GM12878 (cell line): ENCODE measurements around the gene IGFLR1. TPM values are rescaled to one million over a fixed set of nuclear protein-coding genes. Genes with fewer than 3 reads are reported as not detected.
A peak's percentile ranks its signal among the peaks of the same experiment; 100 is the strongest.

Experiments
- ATAC-seq: fragments of 200-7000 bp; cut with Tn5 transposase; 3 replicates; pipeline ENCODE4 v1.9.1; 2020; ENCODE audit warnings: mild to moderate bottlenecking, moderate library complexity
- BruUV-seq: library from RNA; stranded (reverse); fragments of 400-500 nt; replicated peaks from 2 replicates; lab custom pipeline; 2021; lab: Mats Ljungman, UMichigan
- CTCF ChIA-PET: fragments of 300-600 bp; sonication (Branson Sonifier 250); formaldehyde crosslinking; extraction: SDS; loops from one replicate; lab custom pipeline; 2021; ENCODE audit warnings: inconsistent platforms; lab: Yijun Ruan, JAX
- POLR2A ChIA-PET: fragments of 350-600 bp; formaldehyde crosslinking; extraction: SDS; loops from one replicate; lab custom pipeline; 2021; ENCODE audit warnings: inconsistent platforms; lab: Charles Lee
- RAD21 ChIA-PET: fragments of 300-600 bp; sonication (Branson Sonifier 250); formaldehyde crosslinking; loops from one replicate; lab custom pipeline; 2023; ENCODE audit warnings: antibody characterized with exemption; ENCODE audit not compliant: unreplicated experiment; lab: Charles Lee
- SMC1A ChIA-PET: fragments of 300-600 bp; sonication (Branson Sonifier 250); formaldehyde crosslinking; loops from one replicate; lab custom pipeline; 2023; ENCODE audit not compliant: unreplicated experiment, uncharacterized antibody; lab: Charles Lee
- DNase-seq: peaks from one replicate; pipeline ENCODE4 v3.0.0-alpha.2; 2011; ENCODE audit warnings: low read depth, low spot score
- FAIRE-seq: peaks from 3 replicates; lab custom pipeline; 2011; peaks lifted over from hg19 to GRCh38; lab: Jason Lieb, UNC
- H2AFZ ChIP-seq: 2 replicates; pipeline ENCODE4 v1.6.0; 2011; ENCODE audit warnings: low read depth, low read length, control low read depth; ENCODE audit not compliant: control insufficient read depth
- H3K27ac ChIP-seq: 2 replicates; pipeline ENCODE4 v1.5.1; 2011; ENCODE audit warnings: control low read depth; ENCODE audit not compliant: control insufficient read depth, insufficient read depth
- H3K27me3 ChIP-seq, 2 experiments: replicated peaks in 1 of 2; 2 replicates each; pipeline versions ENCODE4 v1.6.0 to v1.6.1; 2011; ENCODE audit warnings: low read length in 1 of 2; ENCODE audit not compliant: control insufficient read depth in 2 of 2, insufficient read depth in 2 of 2
- H3K36me3 ChIP-seq, 2 experiments: 2 replicates each; pipeline ENCODE4 v1.5.1; 2011; ENCODE audit warnings: low read length in 1 of 2; ENCODE audit not compliant: control insufficient read depth in 2 of 2, insufficient read depth in 2 of 2
- H3K4me1 ChIP-seq: 2 replicates; pipeline ENCODE4 v1.6.1; 2011; ENCODE audit warnings: mild to moderate bottlenecking, low read length, moderate library complexity, mixed read lengths; ENCODE audit not compliant: control insufficient read depth, insufficient read depth
- H3K4me2 ChIP-seq: 2 replicates; pipeline ENCODE4 v1.6.0; 2011; ENCODE audit warnings: control low read depth; ENCODE audit not compliant: control insufficient read depth, insufficient read depth
- H3K4me3 ChIP-seq: fragments of 200-600 bp; sonication (generic); 2 replicates; pipeline ENCODE4 v1.5.1; 2016
- H3K79me2 ChIP-seq: 2 replicates; pipeline ENCODE4 v1.6.0; 2011; ENCODE audit warnings: low read length; ENCODE audit not compliant: control insufficient read depth, insufficient read depth
- H3K9ac ChIP-seq: 2 replicates; pipeline ENCODE4 v1.8.0; 2011; ENCODE audit warnings: low read length, control low read depth, mixed read lengths; ENCODE audit not compliant: control insufficient read depth, insufficient read depth
- H3K9me3 ChIP-seq: replicated peaks from 3 replicates; pipeline ENCODE4 v1.5.1; 2011; ENCODE audit warnings: mild to moderate bottlenecking, low read length; ENCODE audit not compliant: control insufficient read depth, insufficient read depth
- H4K20me1 ChIP-seq: 2 replicates; pipeline ENCODE4 v1.6.0; 2011; ENCODE audit not compliant: control insufficient read depth, insufficient read depth
- ETV6 ChIP-seq, 2 experiments: fragments of 450-650 bp in 1 of 2; IDR thresholded peaks in 1 of 2; conservative IDR thresholded peaks in 1 of 2; 2 replicates each; pipeline ENCODE4 v1.6.1; 2014; ENCODE audit warnings: antibody characterized with exemption in 1 of 2, borderline replicate concordance in 1 of 2, low read depth in 1 of 2, mild to moderate bottlenecking in 1 of 2, moderate library complexity in 1 of 2
- FOXK2 ChIP-seq: fragments of 450-650 bp; IDR thresholded peaks from 2 replicates; pipeline ENCODE4 v1.6.1; 2017; ENCODE audit warnings: mild to moderate bottlenecking, moderate library complexity
- GATAD2B ChIP-seq: fragments of 450-650 bp; conservative IDR thresholded peaks from 2 replicates; pipeline ENCODE4 v1.6.1; 2017; ENCODE audit warnings: low read depth, mild to moderate bottlenecking, moderate library complexity
- IKZF2 ChIP-seq, 2 experiments: fragments of 450-650 bp; IDR thresholded peaks; 2 replicates each; pipeline ENCODE4 v1.6.1; 2017; ENCODE audit warnings: mild to moderate bottlenecking in 2 of 2, moderate library complexity in 2 of 2
- NBN ChIP-seq: fragments of 450-650 bp; IDR thresholded peaks from 2 replicates; pipeline ENCODE4 v1.6.1; 2016
- NKRF ChIP-seq: fragments of 450-650 bp; conservative IDR thresholded peaks from 2 replicates; pipeline ENCODE4 v1.6.1; 2017; ENCODE audit warnings: mild to moderate bottlenecking, moderate library complexity
- SMARCA5 ChIP-seq: fragments of 450-650 bp; IDR thresholded peaks from 2 replicates; pipeline ENCODE4 v1.6.1; 2017; ENCODE audit warnings: mild to moderate bottlenecking
- SUPT20H ChIP-seq: IDR thresholded peaks from 2 replicates; pipeline ENCODE4 v1.6.1; 2011; ENCODE audit warnings: low read depth, mild to moderate bottlenecking, low read length, moderate library complexity, borderline replicate concordance; ENCODE audit not compliant: control insufficient read depth
- YY1 ChIP-seq: IDR thresholded peaks from 2 replicates; pipeline ENCODE4 v1.6.1; 2011; ENCODE audit warnings: low read depth, mild to moderate bottlenecking, low read length
- ZBTB40 ChIP-seq: fragments of 450-650 bp; IDR thresholded peaks from 2 replicates; pipeline ENCODE4 v1.6.1; 2016; ENCODE audit warnings: mild to moderate bottlenecking, moderate library complexity, borderline replicate concordance
- WGBS: methylation state at CpG from one replicate; pipeline ENCODE4 v1.1.6; 2016; ENCODE audit warnings: low lambda C conversion rate; ENCODE audit not compliant: insufficient replicate concordance, insufficient coverage; ENCODE audit errors: missing lambda C conversion rate; 5-methylcytosine and 5-hydroxymethylcytosine counted together
- in situ Hi-C: fragments of 300-500 bp; cut with MboI; formaldehyde crosslinking; loops from 9 replicates; pipeline ENCODE4 v1.14.3; 2018; ENCODE audit warnings: mixed read lengths
- intact Hi-C: fragments of 100-400 bp; cut with micrococcal nuclease; formaldehyde crosslinking; loops from one replicate; pipeline ENCODE4 v1.14.2; 2022; ENCODE audit not compliant: unreplicated experiment
- polyA plus RNA-seq, 11 experiments: library from polyadenylated mRNA; depleted of rRNA in 4 of 11; unstranded in 6 of 11; stranded (reverse) in 5 of 11; fragments of >200 nt; fragmentation: Nextera tagmentation in 4 of 11; fragmentation: Illumina TruSeq in 1 of 11; extraction: Ambion mirVana in 4 of 11; extraction: Trizol in 1 of 11; gene quantifications; 1 replicate in 1 of 11; 2 replicates in 10 of 11; pipeline versions ENCODE4 v1.2.1 to v1.2.3, GENCODE V29; 2011 to 2016; ENCODE audit warnings: inconsistent platforms in 2 of 11, missing spikeins in 2 of 11, low read depth in 1 of 11
- total RNA-seq, 4 experiments: library from RNA; depleted of rRNA in 3 of 4; stranded (reverse); fragments of >200 nt in 3 of 4; fragmentation: Illumina TruSeq in 1 of 4; extraction: Trizol in 1 of 4; gene quantifications; 2 replicates each; pipeline versions ENCODE4 v1.2.1 to v1.2.3, GENCODE V29; 2013 to 2021
- TF ChIP-seq, protein P1 (sequence below): fragments of 450-650 bp; IDR thresholded peaks from 2 replicates; pipeline ENCODE4 v1.6.1; 2016; ENCODE audit warnings: mild to moderate bottlenecking

IGFLR1 gene
- total and polyA plus RNA-seq, 10 of the 15 experiments (the other 5 are each of a cell fraction or from before 2014, with no cell fraction given): 2.5 to 39.9 (median 24.8) TPM

DNA sequence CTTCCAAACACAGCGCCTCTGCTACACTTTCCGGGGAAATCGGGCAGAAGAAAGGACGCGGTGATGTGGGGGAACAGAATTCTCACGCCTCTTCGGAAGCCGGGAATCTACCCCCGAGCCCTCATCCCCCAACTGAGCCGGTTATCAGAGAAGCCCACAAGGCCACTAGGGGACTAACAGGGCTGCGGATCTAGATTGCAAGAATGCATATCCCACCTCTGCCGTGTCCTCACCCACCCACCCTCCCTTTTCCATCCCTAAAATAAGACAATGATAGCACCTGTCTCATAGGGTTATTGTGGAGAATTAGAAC lies 1.1 kb downstream of the IGFLR1 start:
- DNase-seq: no peak
- Histone ChIP-seq H3K9ac (peak overlapping the region; percentile 88), H3K79me2 (peaks cover 26% of the 10 kb centered on the region), H2AFZ (peak overlapping the region; percentile 76), H3K36me3 (peaks cover 13 to 24% of the 10 kb centered on the region in 2 experiments; a peak in 3 of 4 replicates), H3K4me1 (peaks cover 29% of the 10 kb centered on the region), H3K4me3 (peak overlapping the region; percentile 83), H3K9me3 (no peaks in the 10 kb centered on the region), H4K20me1 (no peaks in the 10 kb centered on the region), H3K4me2 (peak overlapping the region; percentile 99), H3K27me3 (no peaks in the 10 kb centered on the region), H3K27ac (peak overlapping the region; percentile 99)
- ChIA-PET POLR2A (interaction anchor here (0.8 to 7.1 kb wide), 11 partner anchors 10 to 93 kb away, joined by 3 to 91 read pairs (median 5); partner anchors contain the start of gene COX6B1), CTCF (interaction anchor here (0.7 to 1.3 kb wide), 7 partner anchors 13 to 446 kb away, joined by 3 to 8 read pairs (median 3); no protein-coding TSS in a partner anchor), SMC1A (interaction anchor here (0.6 to 1.7 kb wide), 5 partner anchors 27 to 254 kb away, joined by 4 to 9 read pairs (median 7); no protein-coding TSS in a partner anchor), RAD21 (interaction anchor here (0.6 to 2.5 kb wide), 9 partner anchors 22 to 198 kb away, joined by 3 to 18 read pairs (median 6); no protein-coding TSS in a partner anchor)
- no peak for FAIRE-seq
- peak; percentile 2 for ATAC-seq
- WGBS: 0% methylated on average over 10 of the region's 12 CpGs
- in situ Hi-C loops: no loop called here
- intact Hi-C loops: loop anchor here (2.0 kb wide), 2 partner anchors 24 to 48 kb away; no protein-coding TSS in a partner anchor
- BruUV-seq: no TSS peak
- TF ChIP-seq, protein P1, sequence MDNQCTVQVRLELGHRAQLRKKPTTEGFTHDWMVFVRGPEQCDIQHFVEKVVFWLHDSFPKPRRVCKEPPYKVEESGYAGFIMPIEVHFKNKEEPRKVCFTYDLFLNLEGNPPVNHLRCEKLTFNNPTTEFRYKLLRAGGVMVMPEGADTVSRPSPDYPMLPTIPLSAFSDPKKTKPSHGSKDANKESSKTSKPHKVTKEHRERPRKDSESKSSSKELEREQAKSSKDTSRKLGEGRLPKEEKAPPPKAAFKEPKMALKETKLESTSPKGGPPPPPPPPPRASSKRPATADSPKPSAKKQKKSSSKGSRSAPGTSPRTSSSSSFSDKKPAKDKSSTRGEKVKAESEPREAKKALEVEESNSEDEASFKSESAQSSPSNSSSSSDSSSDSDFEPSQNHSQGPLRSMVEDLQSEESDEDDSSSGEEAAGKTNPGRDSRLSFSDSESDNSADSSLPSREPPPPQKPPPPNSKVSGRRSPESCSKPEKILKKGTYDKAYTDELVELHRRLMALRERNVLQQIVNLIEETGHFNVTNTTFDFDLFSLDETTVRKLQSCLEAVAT: 0 out of 2 replicates have a peak, but pooled peaks have one; percentile 61
- TF ChIP-seq IKZF2 (IDR thresholded peaks at IDR 0.05) (peak in 1 of 2 experiments; percentile 25; a peak in 1 of 4 replicates), FOXK2 (0 out of 2 replicates have a peak, but pooled peaks have one; percentile 44), GATAD2B (0 out of 2 replicates have a peak, but pooled peaks have one; percentile 29), NBN (0 out of 2 replicates have a peak, but pooled peaks have one; percentile 9), ETV6 (conservative IDR thresholded peaks at IDR 0.05 in 1 of 2, IDR thresholded peaks at IDR 0.05 in 1 of 2; ENCODE audit: borderline replicate concordance in 1 of 2, low read depth in 1 of 2) (no peak), SMARCA5 (peak; percentile 88; the same call in 1 of the 2 replicates), YY1 (peak; percentile 8; the same call in 1 of the 2 replicates), NKRF (peak; percentile 65; the same call in 1 of the 2 replicates), SUPT20H (no peak), ZBTB40 (no peak)
